ENCODE measurements around the gene CES4A. TPM values are rescaled to one million over a fixed set of nuclear protein-coding genes. Genes with fewer than 3 reads are reported as not detected.

CES4A gene
- total and polyA plus RNA-seq, 9 of the 15 experiments (the other 6 are each of a cell fraction or from before 2014, with no cell fraction given) = 0.09 to 0.13 (median 0.11) TPM; not detected in 6

DNA sequence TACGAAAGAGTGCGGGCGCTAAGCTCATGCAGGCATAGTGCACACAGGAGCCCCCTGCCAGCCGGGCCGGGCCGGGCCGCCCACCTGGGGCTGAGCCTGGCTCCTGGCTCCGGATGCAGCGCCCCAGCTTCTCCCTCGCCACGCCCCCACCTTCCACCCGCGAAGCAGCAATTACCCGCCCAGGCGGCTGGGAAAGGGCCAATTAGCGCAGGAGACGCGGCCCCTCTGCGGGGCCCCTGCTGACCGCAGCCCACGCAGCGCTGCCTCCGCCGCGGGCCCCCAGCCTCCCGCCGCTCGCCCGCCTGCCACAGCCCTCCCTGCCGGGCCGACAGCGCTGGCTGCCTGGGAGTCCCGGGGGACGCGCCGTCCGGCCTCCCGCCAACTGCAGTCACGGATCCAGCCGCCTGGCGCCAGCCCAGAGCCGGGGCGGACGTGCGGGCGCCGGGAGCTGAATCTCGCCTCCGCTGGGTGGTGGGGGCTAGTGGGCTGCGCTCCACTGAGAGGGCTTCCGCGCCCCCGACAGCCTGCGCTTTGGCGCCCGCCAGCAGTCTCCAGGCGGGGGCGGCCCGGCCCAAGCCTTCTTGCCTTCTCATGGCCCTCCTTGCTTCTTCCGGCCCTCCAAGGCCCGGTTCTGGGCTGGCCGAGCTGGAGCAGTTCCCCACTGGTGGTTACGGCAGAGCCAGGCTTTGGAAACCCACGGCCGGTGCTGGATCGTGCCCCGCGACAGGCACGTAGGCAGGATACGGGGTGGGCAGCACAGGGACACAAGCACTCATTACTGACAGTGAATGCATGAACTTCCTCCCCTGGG, 25.6 kb downstream of the CES4A start (continued):
- peak in 1 of 2 experiments; percentile 25; a peak in 1 of 4 replicates for TF ChIP-seq RCOR1 (IDR thresholded peaks at IDR 0.05; ENCODE audit: borderline replicate concordance in 1 of 2, low read depth in 2 of 2, low read length in 2 of 2)
- TF ChIP-seq IRF2 (CRISPR knock-in tag; IDR thresholded peaks at IDR 0.05) = no peak
- peak; percentile 59; the same call in 1 of the 2 replicates for TF ChIP-seq SAFB (IDR thresholded peaks at IDR 0.05; ENCODE audit: borderline replicate concordance, low read depth, low read length)
- TF ChIP-seq SOX6 (IDR thresholded peaks at IDR 0.05) = peak; percentile 52; the same call in 1 of the 2 replicates
- TF ChIP-seq, protein P1, sequence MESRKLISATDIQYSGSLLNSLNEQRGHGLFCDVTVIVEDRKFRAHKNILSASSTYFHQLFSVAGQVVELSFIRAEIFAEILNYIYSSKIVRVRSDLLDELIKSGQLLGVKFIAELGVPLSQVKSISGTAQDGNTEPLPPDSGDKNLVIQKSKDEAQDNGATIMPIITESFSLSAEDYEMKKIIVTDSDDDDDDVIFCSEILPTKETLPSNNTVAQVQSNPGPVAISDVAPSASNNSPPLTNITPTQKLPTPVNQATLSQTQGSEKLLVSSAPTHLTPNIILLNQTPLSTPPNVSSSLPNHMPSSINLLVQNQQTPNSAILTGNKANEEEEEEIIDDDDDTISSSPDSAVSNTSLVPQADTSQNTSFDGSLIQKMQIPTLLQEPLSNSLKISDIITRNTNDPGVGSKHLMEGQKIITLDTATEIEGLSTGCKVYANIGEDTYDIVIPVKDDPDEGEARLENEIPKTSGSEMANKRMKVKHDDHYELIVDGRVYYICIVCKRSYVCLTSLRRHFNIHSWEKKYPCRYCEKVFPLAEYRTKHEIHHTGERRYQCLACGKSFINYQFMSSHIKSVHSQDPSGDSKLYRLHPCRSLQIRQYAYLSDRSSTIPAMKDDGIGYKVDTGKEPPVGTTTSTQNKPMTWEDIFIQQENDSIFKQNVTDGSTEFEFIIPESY (CRISPR knock-in tag; IDR thresholded peaks at IDR 0.05) = peak; percentile 75
- TF ChIP-seq, protein P2, sequence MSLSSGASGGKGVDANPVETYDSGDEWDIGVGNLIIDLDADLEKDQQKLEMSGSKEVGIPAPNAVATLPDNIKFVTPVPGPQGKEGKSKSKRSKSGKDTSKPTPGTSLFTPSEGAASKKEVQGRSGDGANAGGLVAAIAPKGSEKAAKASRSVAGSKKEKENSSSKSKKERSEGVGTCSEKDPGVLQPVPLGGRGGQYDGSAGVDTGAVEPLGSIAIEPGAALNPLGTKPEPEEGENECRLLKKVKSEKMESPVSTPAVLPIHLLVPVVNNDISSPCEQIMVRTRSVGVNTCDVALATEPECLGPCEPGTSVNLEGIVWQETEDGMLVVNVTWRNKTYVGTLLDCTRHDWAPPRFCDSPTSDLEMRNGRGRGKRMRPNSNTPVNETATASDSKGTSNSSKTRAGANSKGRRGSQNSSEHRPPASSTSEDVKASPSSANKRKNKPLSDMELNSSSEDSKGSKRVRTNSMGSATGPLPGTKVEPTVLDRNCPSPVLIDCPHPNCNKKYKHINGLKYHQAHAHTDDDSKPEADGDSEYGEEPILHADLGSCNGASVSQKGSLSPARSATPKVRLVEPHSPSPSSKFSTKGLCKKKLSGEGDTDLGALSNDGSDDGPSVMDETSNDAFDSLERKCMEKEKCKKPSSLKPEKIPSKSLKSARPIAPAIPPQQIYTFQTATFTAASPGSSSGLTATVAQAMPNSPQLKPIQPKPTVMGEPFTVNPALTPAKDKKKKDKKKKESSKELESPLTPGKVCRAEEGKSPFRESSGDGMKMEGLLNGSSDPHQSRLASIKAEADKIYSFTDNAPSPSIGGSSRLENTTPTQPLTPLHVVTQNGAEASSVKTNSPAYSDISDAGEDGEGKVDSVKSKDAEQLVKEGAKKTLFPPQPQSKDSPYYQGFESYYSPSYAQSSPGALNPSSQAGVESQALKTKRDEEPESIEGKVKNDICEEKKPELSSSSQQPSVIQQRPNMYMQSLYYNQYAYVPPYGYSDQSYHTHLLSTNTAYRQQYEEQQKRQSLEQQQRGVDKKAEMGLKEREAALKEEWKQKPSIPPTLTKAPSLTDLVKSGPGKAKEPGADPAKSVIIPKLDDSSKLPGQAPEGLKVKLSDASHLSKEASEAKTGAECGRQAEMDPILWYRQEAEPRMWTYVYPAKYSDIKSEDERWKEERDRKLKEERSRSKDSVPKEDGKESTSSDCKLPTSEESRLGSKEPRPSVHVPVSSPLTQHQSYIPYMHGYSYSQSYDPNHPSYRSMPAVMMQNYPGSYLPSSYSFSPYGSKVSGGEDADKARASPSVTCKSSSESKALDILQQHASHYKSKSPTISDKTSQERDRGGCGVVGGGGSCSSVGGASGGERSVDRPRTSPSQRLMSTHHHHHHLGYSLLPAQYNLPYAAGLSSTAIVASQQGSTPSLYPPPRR (CRISPR knock-in tag; IDR thresholded peaks at IDR 0.05; ENCODE audit: borderline replicate concordance) = no peak
- peak; percentile 66; the same call in 1 of the 2 replicates for TF ChIP-seq CBX1 (IDR thresholded peaks at IDR 0.05; ENCODE audit: low read depth)
- TF ChIP-seq, protein P3, sequence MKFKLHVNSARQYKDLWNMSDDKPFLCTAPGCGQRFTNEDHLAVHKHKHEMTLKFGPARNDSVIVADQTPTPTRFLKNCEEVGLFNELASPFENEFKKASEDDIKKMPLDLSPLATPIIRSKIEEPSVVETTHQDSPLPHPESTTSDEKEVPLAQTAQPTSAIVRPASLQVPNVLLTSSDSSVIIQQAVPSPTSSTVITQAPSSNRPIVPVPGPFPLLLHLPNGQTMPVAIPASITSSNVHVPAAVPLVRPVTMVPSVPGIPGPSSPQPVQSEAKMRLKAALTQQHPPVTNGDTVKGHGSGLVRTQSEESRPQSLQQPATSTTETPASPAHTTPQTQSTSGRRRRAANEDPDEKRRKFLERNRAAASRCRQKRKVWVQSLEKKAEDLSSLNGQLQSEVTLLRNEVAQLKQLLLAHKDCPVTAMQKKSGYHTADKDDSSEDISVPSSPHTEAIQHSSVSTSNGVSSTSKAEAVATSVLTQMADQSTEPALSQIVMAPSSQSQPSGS (CRISPR knock-in tag; IDR thresholded peaks at IDR 0.05) = no peak
- TF ChIP-seq RAD21 (CRISPR knock-in tag; conservative IDR thresholded peaks at IDR 0.05 in 1 of 2, IDR thresholded peaks at IDR 0.05 in 1 of 2) = peak; percentile 15 to 26; a peak in 1 of 4 replicates
- TF ChIP-seq RBFOX2 (IDR thresholded peaks at IDR 0.05; ENCODE audit: low read depth, low read length) = peak; percentile 79
- TF ChIP-seq KDM2B (CRISPR knock-in tag; IDR thresholded peaks at IDR 0.05) = peak; percentile 69; the same call in 1 of the 2 replicates
- no peak for TF ChIP-seq POLR3A (IDR thresholded peaks at IDR 0.05; ENCODE audit: borderline replicate concordance, extremely low read depth, insufficient read depth, insufficient read length)
- no peak for TF ChIP-seq SRSF1 (IDR thresholded peaks at IDR 0.05; ENCODE audit: low read depth, low read length)
- TF ChIP-seq, protein P4, sequence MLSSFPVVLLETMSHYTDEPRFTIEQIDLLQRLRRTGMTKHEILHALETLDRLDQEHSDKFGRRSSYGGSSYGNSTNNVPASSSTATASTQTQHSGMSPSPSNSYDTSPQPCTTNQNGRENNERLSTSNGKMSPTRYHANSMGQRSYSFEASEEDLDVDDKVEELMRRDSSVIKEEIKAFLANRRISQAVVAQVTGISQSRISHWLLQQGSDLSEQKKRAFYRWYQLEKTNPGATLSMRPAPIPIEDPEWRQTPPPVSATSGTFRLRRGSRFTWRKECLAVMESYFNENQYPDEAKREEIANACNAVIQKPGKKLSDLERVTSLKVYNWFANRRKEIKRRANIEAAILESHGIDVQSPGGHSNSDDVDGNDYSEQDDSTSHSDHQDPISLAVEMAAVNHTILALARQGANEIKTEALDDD (IDR thresholded peaks at IDR 0.05) = no peak
- peak; percentile 49 for TF ChIP-seq ZFX (CRISPR knock-in tag; IDR thresholded peaks at IDR 0.05)

Data from K562 (cell line).